Smooth muscle cell (in vitro differentiated cells): ENCODE data around the gene EEFSEC. TPM values are rescaled to one million over a fixed set of nuclear protein-coding genes. Genes with fewer than 3 reads are reported as not detected.

Experiments
- DNase-seq: peaks from one replicate; lab custom pipeline; 2025; ENCODE audit not compliant: unreplicated experiment; lab: John Stamatoyannopoulos, UW
- H2AFZ ChIP-seq: fragments of 200-600 bp; sonication (generic); 2 replicates; pipeline ENCODE4 v1.6.0; 2016; ENCODE audit warnings: antibody characterized with exemption, low read depth, mild to moderate bottlenecking
- H3F3A ChIP-seq: fragments of 200-600 bp; sonication (generic); 2 replicates; pipeline ENCODE4 v1.6.0; 2017; ENCODE audit warnings: antibody characterized with exemption, low read depth
- H3K27ac ChIP-seq: fragments of 200-600 bp; sonication (generic); 2 replicates; pipeline ENCODE4 v1.5.1; 2016; ENCODE audit warnings: low read depth, mild to moderate bottlenecking
- H3K27me3 ChIP-seq: fragments of 200-600 bp; sonication (generic); 2 replicates; pipeline ENCODE4 v1.6.1; 2016; ENCODE audit warnings: low read depth, mild to moderate bottlenecking
- H3K36me3 ChIP-seq: fragments of 200-600 bp; sonication (generic); 2 replicates; pipeline ENCODE4 v1.5.1; 2016; ENCODE audit warnings: low read depth
- H3K4me1 ChIP-seq: fragments of 200-600 bp; sonication (generic); 2 replicates; pipeline ENCODE4 v1.5.1; 2016; ENCODE audit warnings: low read depth
- H3K4me2 ChIP-seq: fragments of 200-600 bp; sonication (generic); 2 replicates; pipeline ENCODE4 v1.6.0; 2016; ENCODE audit warnings: mild to moderate bottlenecking
- H3K4me3 ChIP-seq: fragments of 200-600 bp; sonication (generic); 2 replicates; pipeline ENCODE4 v1.5.1; 2016; ENCODE audit warnings: mild to moderate bottlenecking
- H3K79me2 ChIP-seq: fragments of 200-600 bp; sonication (generic); 2 replicates; pipeline ENCODE4 v1.6.0; 2016; ENCODE audit warnings: low read depth, mild to moderate bottlenecking
- H3K9ac ChIP-seq: fragments of 200-600 bp; sonication (generic); 2 replicates; pipeline ENCODE4 v1.6.0; 2016; ENCODE audit warnings: low read depth
- H3K9me3 ChIP-seq: fragments of 200-600 bp; sonication (generic); replicated peaks from 2 replicates; pipeline ENCODE4 v1.5.1; 2016; ENCODE audit warnings: low read depth
- H4K20me1 ChIP-seq: fragments of 200-600 bp; sonication (generic); 2 replicates; pipeline ENCODE4 v1.6.0; 2016; ENCODE audit warnings: low read depth
- CTCF ChIP-seq: fragments of 200-600 bp; sonication (generic); IDR thresholded peaks from 2 replicates; pipeline ENCODE4 v1.5.1; 2017; ENCODE audit warnings: borderline replicate concordance, mild to moderate bottlenecking, antibody characterized with exemption; ENCODE audit not compliant: insufficient read depth, poor library complexity, severe bottlenecking
- WGBS: methylation state at CpG from one replicate; pipeline ENCODE4 v1.1.7; 2016; ENCODE audit warnings: low lambda C conversion rate; 5-methylcytosine and 5-hydroxymethylcytosine counted together
- polyA plus RNA-seq: library from polyadenylated mRNA; unstranded; fragments of >200 nt; fragmentation: Nextera tagmentation; extraction: Ambion mirVana; gene quantifications from 2 replicates; pipeline ENCODE4 v1.2.1, GENCODE V29; 2016
- total RNA-seq: library from RNA; depleted of rRNA; stranded (reverse); fragments of >200 nt; gene quantifications from 2 replicates; pipeline ENCODE4 v1.2.3, GENCODE V29; 2014

Gene EEFSEC
- total and polyA plus RNA-seq, 2 experiments from 2014 or later: 12.4 to 17.1 TPM

GRCh38 chr3:128421439-128421836, 268.2 kb downstream of the EEFSEC start:
- H3K4me1 ChIP-seq: no peaks in the 10 kb centered on the region
- H3F3A ChIP-seq: no peaks in the 10 kb centered on the region
- no peaks in the 10 kb centered on the region for H3K27me3 ChIP-seq
- H3K27ac ChIP-seq: no peak overlapping the region
- H3K9ac ChIP-seq: no peak overlapping the region
- H3K36me3 ChIP-seq: no peaks in the 10 kb centered on the region
- H3K4me3 ChIP-seq: no peak overlapping the region
- TF ChIP-seq CTCF: no peak
- WGBS: 94% methylated on average over 10 of the region's 11 CpGs
- no peaks in the 10 kb centered on the region for H3K9me3 ChIP-seq
- H4K20me1 ChIP-seq: no peaks in the 10 kb centered on the region
- no peak for DNase-seq
- H3K79me2 ChIP-seq: no peaks in the 10 kb centered on the region
- no peak overlapping the region for H2AFZ ChIP-seq
- H3K4me2 ChIP-seq: no peak overlapping the region

GRCh38 chr3:128421966-128422365, 268.7 kb downstream of the EEFSEC start:
- no peak overlapping the region for H3K9ac ChIP-seq
- H4K20me1 ChIP-seq: no peaks in the 10 kb centered on the region
- WGBS: 98% methylated on average over 7 of the region's 7 CpGs
- no peak for DNase-seq
- no peak overlapping the region for H2AFZ ChIP-seq
- H3F3A ChIP-seq: no peaks in the 10 kb centered on the region
- no peaks in the 10 kb centered on the region for H3K9me3 ChIP-seq
- no peak overlapping the region for H3K27ac ChIP-seq
- H3K4me1 ChIP-seq: peaks cover 4% of the 10 kb centered on the region
- no peaks in the 10 kb centered on the region for H3K79me2 ChIP-seq
- H3K4me3 ChIP-seq: no peak overlapping the region
- no peaks in the 10 kb centered on the region for H3K36me3 ChIP-seq
- TF ChIP-seq CTCF: no peak
- H3K27me3 ChIP-seq: no peaks in the 10 kb centered on the region
- H3K4me2 ChIP-seq: no peak overlapping the region

- no peaks in the 10 kb centered on the region for H3K27me3 ChIP-seq
- TF ChIP-seq CTCF: no peak
Measured at GRCh38 chr3:128422762-128423524, 269.7 kb downstream of the EEFSEC start.

More at GRCh38 chr3:128422762-128423524, 269.7 kb downstream of the EEFSEC start:
- Histone ChIP-seq H3K79me2 (no peaks in the 10 kb centered on the region), H3K4me2 (no peak overlapping the region), H3K27ac (no peak overlapping the region), H3K4me3 (no peak overlapping the region), H3K4me1 (peaks cover 4% of the 10 kb centered on the region), H4K20me1 (no peaks in the 10 kb centered on the region), H3K9me3 (no peaks in the 10 kb centered on the region), H3K9ac (no peak overlapping the region), H3F3A (no peaks in the 10 kb centered on the region), H2AFZ (no peak overlapping the region), H3K36me3 (no peaks in the 10 kb centered on the region)
- WGBS: 91% methylated on average over 3 of the region's 3 CpGs
- DNase-seq: no peak
